Activated CD4-positive, alpha-beta T cell treated with anti-CD3 and anti-CD28 coated beads for 36 hours (primary cell): Measurements from ENCODE around the gene PAX7. TPM values are rescaled to one million over a fixed set of nuclear protein-coding genes. Genes with fewer than 3 reads are reported as not detected.
"Not testable (repeated sequence)": the region's sequence is repeated elsewhere in the genome, so short reads cannot be mapped to it uniquely, and the experiment has no call there.

ENCODE experiments used
- ATAC-seq: fragments of 200-7000 bp; cut with Tn5 transposase; one replicate; pipeline ENCODE4 v1.10.0; 2021; ENCODE audit warnings: mild to moderate bottlenecking, moderate library complexity
- CTCF ChIA-PET: fragments of 350-600 bp; sonication (Branson Sonifier 250); formaldehyde crosslinking; loops from one replicate; lab custom pipeline; 2021; ENCODE audit warnings: antibody characterized with exemption; lab: Charles Lee
- POLR2A ChIA-PET: fragments of 350-600 bp; sonication (Branson Sonifier 250); formaldehyde crosslinking; loops from one replicate; lab custom pipeline; 2021; ENCODE audit warnings: antibody characterized with exemption, inconsistent platforms; lab: Charles Lee
- DNase-seq: peaks from one replicate; pipeline ENCODE4 v3.0.0-alpha.2; 2020
- H3K27ac Mint-ChIP-seq: one replicate; pipeline ENCODE4 v1.8.0; 2021; ENCODE audit warnings: mixed read lengths
- H3K27me3 Mint-ChIP-seq: one replicate; pipeline ENCODE4 v1.8.0; 2021; ENCODE audit warnings: mixed read lengths
- H3K36me3 Mint-ChIP-seq: one replicate; pipeline ENCODE4 v1.8.0; 2021; ENCODE audit warnings: low read depth, mixed read lengths
- H3K4me1 Mint-ChIP-seq: one replicate; pipeline ENCODE4 v1.8.0; 2021; ENCODE audit warnings: mixed read lengths
- H3K4me3 Mint-ChIP-seq: one replicate; pipeline ENCODE4 v1.8.0; 2021; ENCODE audit warnings: mild to moderate bottlenecking, moderate library complexity, mixed read lengths
- H3K9me3 Mint-ChIP-seq: one replicate; pipeline ENCODE4 v1.8.0; 2021; ENCODE audit warnings: low read depth, mixed read lengths
- intact Hi-C, 2 experiments: fragments of 100-400 bp; cut with DNase I in 1 of 2; cut with micrococcal nuclease in 1 of 2; formaldehyde crosslinking; loops; one replicate each; pipeline versions ENCODE4 v1.14.2 to v1.15.1; 2022 to 2024; cut with DNase I, micrococcal nuclease
- total RNA-seq, 2 experiments: library from RNA; stranded (reverse); gene quantifications; one replicate each; pipeline ENCODE4 v1.2.3, GENCODE V29; 2021

The PAX7 gene
- not detected for total RNA-seq

- DNase-seq (no peak), ATAC-seq (no peak)
- Mint-ChIP-seq H3K36me3 (no peaks in the 10 kb centered on the region), H3K4me1 (peaks cover 8% of the 10 kb centered on the region), H3K27me3 (peaks cover 74% of the 10 kb centered on the region), H3K27ac (no peak within 1 kb of the TSS), H3K4me3 (no peak within 1 kb of the TSS), H3K9me3 (no peaks in the 10 kb centered on the region)
- POLR2A ChIA-PET = no interaction called here
- CTCF ChIA-PET = no interaction called here
- intact Hi-C loops = loop anchor here (2.0 to 10.0 kb wide), 3 partner anchors 14 to 1854 kb away; partner anchors contain the start of genes CAMK2N1 (in 1 of the 2) and IGSF21 (in 1 of the 2)
Measured at GRCh38 chr1:18630511-18631495, at the start of gene PAX7. TSS of gene PAX7 (plus strand) at chr1:18630846. CDS start at chr1:18631604, 758 bp downstream.

GRCh38 chr1:18581420-18581880, 49.2 kb upstream of the PAX7 start:
- H3K4me1 Mint-ChIP-seq = no peaks in the 10 kb centered on the region

GRCh38 chr1:18582890-18583289, 47.8 kb upstream of the PAX7 start:
- Mint-ChIP-seq H3K27me3 (peaks cover 10% of the 10 kb centered on the region), H3K36me3 (no peaks in the 10 kb centered on the region), H3K4me3 (no peak overlapping the region), H3K4me1 (no peaks in the 10 kb centered on the region), H3K27ac (no peak overlapping the region), H3K9me3 (no peaks in the 10 kb centered on the region)
- DNase-seq = no peak
- intact Hi-C loops = loop anchor here in 1 of 2 experiments (2.0 to 10.0 kb wide), 2 partner anchors 478 to 598 kb away; partner anchors contain the start of gene IGSF21
- CTCF ChIA-PET = interaction anchor here (0.6 to 2.7 kb wide), 4 partner anchors 11 to 293 kb away, joined by 3 to 23 read pairs (median 4); no protein-coding TSS in a partner anchor
- POLR2A ChIA-PET = no interaction called here
- ATAC-seq = no peak

More at GRCh38 chr1:18581420-18581880, 49.2 kb upstream of the PAX7 start:
- Mint-ChIP-seq H3K36me3 (no peaks in the 10 kb centered on the region), H3K9me3 (no peaks in the 10 kb centered on the region), H3K27me3 (peaks cover 11% of the 10 kb centered on the region), H3K4me3 (no peak overlapping the region), H3K27ac (no peak overlapping the region)
- ATAC-seq = peak; percentile 51
- CTCF ChIA-PET = interaction anchor here (0.5 to 2.7 kb wide), 16 partner anchors 12 to 968 kb away, joined by 3 to 23 read pairs (median 3); no protein-coding TSS in a partner anchor
- intact Hi-C loops = loop anchor here in 1 of 2 experiments (2.0 to 10.0 kb wide), 4 partner anchors 25 to 921 kb away; partner anchors contain the start of gene IGSF21
- peak; percentile 73 for DNase-seq
- POLR2A ChIA-PET = no interaction called here

GRCh38 chr1:18583326-18583941, 47.2 kb upstream of the PAX7 start:
- DNase-seq (no peak), ATAC-seq (no peak)
- intact Hi-C loops = loop anchor here in 1 of 2 experiments (2.0 to 10.0 kb wide), 2 partner anchors 479 to 599 kb away; partner anchors contain the start of gene IGSF21
- no peaks in the 10 kb centered on the region for H3K4me1 Mint-ChIP-seq
- H3K4me3 Mint-ChIP-seq = no peak overlapping the region
- no peak overlapping the region for H3K27ac Mint-ChIP-seq
- ChIA-PET POLR2A (no interaction called here), CTCF (interaction anchor here (0.6 to 2.7 kb wide), 5 partner anchors 10 to 301 kb away, joined by 3 to 23 read pairs (median 3); no protein-coding TSS in a partner anchor)
- H3K36me3 Mint-ChIP-seq = no peaks in the 10 kb centered on the region
- no peaks in the 10 kb centered on the region for H3K9me3 Mint-ChIP-seq
- H3K27me3 Mint-ChIP-seq = peaks cover 10% of the 10 kb centered on the region

GRCh38 chr1:18586016-18586415, 44.6 kb upstream of the PAX7 start:
- CTCF ChIA-PET = interaction anchor here (1.0 to 1.1 kb wide), 2 partner anchors 11 to 59 kb away, joined by 3 to 6 read pairs; no protein-coding TSS in a partner anchor
- H3K36me3 Mint-ChIP-seq, H3K27ac Mint-ChIP-seq, ATAC-seq, H3K4me3 Mint-ChIP-seq, DNase-seq, H3K4me1 Mint-ChIP-seq, H3K9me3 Mint-ChIP-seq, H3K27me3 Mint-ChIP-seq, POLR2A ChIA-PET: not testable (repeated sequence)
- intact Hi-C loops = loop anchor here in 1 of 2 experiments (10.0 kb wide), 1 partner anchor 481 kb away; the partner anchor contains the start of gene IGSF21

GRCh38 chr1:18588093-18588492, 42.6 kb upstream of the PAX7 start:
- Mint-ChIP-seq H3K9me3 (no peaks in the 10 kb centered on the region), H3K27ac (no peak overlapping the region), H3K36me3 (no peaks in the 10 kb centered on the region), H3K4me1 (no peaks in the 10 kb centered on the region), H3K27me3 (peaks cover 7% of the 10 kb centered on the region), H3K4me3 (no peak overlapping the region)
- ATAC-seq (no peak), DNase-seq (no peak)
- CTCF ChIA-PET = interaction anchor here (0.7 to 2.4 kb wide), 3 partner anchors 9 to 51 kb away, joined by 3 to 17 read pairs (median 5); no protein-coding TSS in a partner anchor
- POLR2A ChIA-PET = interaction anchor here (0.7 kb wide), 1 partner anchor 8 kb away, joined by 3 read pairs; no protein-coding TSS in a partner anchor
- intact Hi-C loops = loop anchor here in 1 of 2 experiments (10.0 kb wide), 1 partner anchor 483 kb away; the partner anchor contains the start of gene IGSF21

- CTCF ChIA-PET = no interaction called here
- H3K4me1 Mint-ChIP-seq = no peaks in the 10 kb centered on the region
- DNase-seq = no peak
- ATAC-seq = no peak
- no peaks in the 10 kb centered on the region for H3K9me3 Mint-ChIP-seq
- POLR2A ChIA-PET = no interaction called here
- no peak overlapping the region for H3K27ac Mint-ChIP-seq
- intact Hi-C loops = no loop called here
- peaks cover 12% of the 10 kb centered on the region for H3K27me3 Mint-ChIP-seq
- no peaks in the 10 kb centered on the region for H3K36me3 Mint-ChIP-seq
- H3K4me3 Mint-ChIP-seq = no peak overlapping the region
Measured at GRCh38 chr1:18592368-18592767, 38.3 kb upstream of the PAX7 start.

GRCh38 chr1:18597160-18598042, 33.2 kb upstream of the PAX7 start:
- ATAC-seq (peak; percentile 58), DNase-seq (peak; percentile 75)
- ChIA-PET POLR2A (no interaction called here), CTCF (interaction anchor here (0.6 to 4.5 kb wide), 36 partner anchors 9 to 1197 kb away, joined by 3 to 30 read pairs (median 4); no protein-coding TSS in a partner anchor)
- Mint-ChIP-seq H3K4me1 (no peaks in the 10 kb centered on the region), H3K27me3 (peaks cover 19% of the 10 kb centered on the region), H3K27ac (no peak overlapping the region), H3K4me3 (no peak overlapping the region), H3K36me3 (no peaks in the 10 kb centered on the region), H3K9me3 (no peaks in the 10 kb centered on the region)
- intact Hi-C loops = loop anchor here (1.0 to 5.0 kb wide), 6 partner anchors 83 to 280 kb away; no protein-coding TSS in a partner anchor

- POLR2A ChIA-PET = no interaction called here
- H3K36me3 Mint-ChIP-seq = no peaks in the 10 kb centered on the region
- H3K27ac Mint-ChIP-seq = no peak overlapping the region
- CTCF ChIA-PET = interaction anchor here (0.7 to 4.5 kb wide), 3 partner anchors 16 to 222 kb away, joined by 3 to 23 read pairs (median 4); no protein-coding TSS in a partner anchor
- no peak for ATAC-seq
- intact Hi-C loops = loop anchor here in 1 of 2 experiments (2.0 to 5.0 kb wide), 2 partner anchors 222 to 278 kb away; no protein-coding TSS in a partner anchor
- H3K27me3 Mint-ChIP-seq = peaks cover 15% of the 10 kb centered on the region
- no peaks in the 10 kb centered on the region for H3K9me3 Mint-ChIP-seq
- DNase-seq = no peak
- H3K4me1 Mint-ChIP-seq = no peaks in the 10 kb centered on the region
- H3K4me3 Mint-ChIP-seq = no peak overlapping the region
Measured at GRCh38 chr1:18599086-18599485, 31.6 kb upstream of the PAX7 start.

- CTCF ChIA-PET = interaction anchor here (0.6 to 1.3 kb wide), 2 partner anchors 23 to 221 kb away, joined by 3 to 4 read pairs; no protein-coding TSS in a partner anchor
- ATAC-seq (no peak), DNase-seq (no peak)
- POLR2A ChIA-PET = no interaction called here
- no peak overlapping the region for H3K27ac Mint-ChIP-seq
- H3K36me3 Mint-ChIP-seq = no peaks in the 10 kb centered on the region
- no peaks in the 10 kb centered on the region for H3K4me1 Mint-ChIP-seq
- H3K4me3 Mint-ChIP-seq = no peak overlapping the region
- intact Hi-C loops = loop anchor here in 1 of 2 experiments (2.0 to 5.0 kb wide), 2 partner anchors 221 to 278 kb away; no protein-coding TSS in a partner anchor
- no peaks in the 10 kb centered on the region for H3K9me3 Mint-ChIP-seq
- peaks cover 12% of the 10 kb centered on the region for H3K27me3 Mint-ChIP-seq
Measured at GRCh38 chr1:18599704-18600103, 30.9 kb upstream of the PAX7 start.
